HTERT RPE-1 (cell line): Measurements from ENCODE around the gene UBE2J1.
"Not testable (repeated sequence)": the region's sequence is repeated elsewhere in the genome, so short reads cannot be mapped to it uniquely, and the experiment has no call there.

Source experiments
- in situ Hi-C: fragments of 300-500 bp; cut with MboI; formaldehyde crosslinking; loops from 4 replicates; pipeline ENCODE4 v1.14.3; 2020; ENCODE audit warnings: low sequenced_read_pairs

Gene UBE2J1

GRCh38 chr6:89321131-89321970, 31.2 kb downstream of the UBE2J1 start:
- in situ Hi-C loops = no loop called here

GRCh38 chr6:89320012-89320559, 32.4 kb downstream of the UBE2J1 start:
- in situ Hi-C loops = no loop called here

GRCh38 chr6:89317067-89317466, 35.5 kb downstream of the UBE2J1 start:
- in situ Hi-C loops = no loop called here

DNA sequence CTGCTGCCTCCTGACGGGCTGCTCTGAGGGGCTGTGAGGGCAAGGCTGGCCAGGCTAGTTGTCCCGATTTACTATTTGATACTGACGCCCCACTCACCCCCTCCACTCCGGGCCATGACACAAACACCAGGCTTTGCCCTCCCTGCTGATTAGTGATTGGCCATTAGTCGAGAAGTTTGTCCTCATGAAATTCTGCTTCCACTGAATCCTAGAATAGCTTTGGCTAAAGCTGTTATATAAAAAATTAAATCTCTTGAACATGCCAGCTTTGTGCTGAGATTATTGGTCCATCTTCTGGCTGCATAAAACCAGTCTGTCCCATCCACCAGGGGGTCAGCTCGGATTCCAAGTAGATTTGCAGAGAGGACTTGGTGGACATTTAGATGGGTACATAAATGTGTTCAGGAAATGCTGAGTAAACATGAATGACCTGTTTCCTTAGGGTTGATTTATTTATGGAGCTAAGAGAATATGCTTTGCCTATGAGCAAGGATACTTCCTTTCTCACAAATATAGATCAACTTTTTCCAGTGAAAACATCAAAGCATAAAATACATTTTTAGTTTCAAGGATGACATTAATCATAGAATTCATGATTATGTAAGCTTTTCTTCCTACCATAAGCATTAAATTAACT, 37.2 kb downstream of the UBE2J1 start, which contains the start of gene GABRR2:
Gene GABRR2, minus strand, starts transcription at position 51 of the 637 bp plus-strand sequence. CDS start 134 bp downstream, outside the sequence.
- in situ Hi-C loops = no loop called here

DNA sequence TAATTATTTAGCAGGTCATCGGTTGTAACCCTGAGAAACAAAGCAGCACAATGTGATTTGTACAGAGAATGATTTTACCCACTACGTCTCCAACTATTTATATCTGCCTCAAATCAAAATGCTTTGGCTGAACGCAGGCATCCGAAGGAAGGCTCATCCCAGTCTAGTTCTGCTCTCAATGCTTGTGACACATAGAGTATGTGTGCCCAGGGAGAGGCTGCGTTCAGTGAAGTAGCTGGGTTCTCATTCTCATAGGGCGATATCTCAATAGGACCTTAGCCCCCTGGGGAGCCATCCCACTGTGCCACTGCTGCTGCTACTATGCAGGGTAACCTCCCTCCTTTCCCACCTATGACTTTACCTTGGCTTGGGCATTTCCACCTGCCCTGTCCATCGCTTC, 37.8 kb downstream of the UBE2J1 start:
- in situ Hi-C loops = no loop called here

- in situ Hi-C loops = no loop called here
Observed at GRCh38 chr6:89313006-89313405, 39.5 kb downstream of the UBE2J1 start.

GRCh38 chr6:89311853-89312531, 40.5 kb downstream of the UBE2J1 start:
- in situ Hi-C loops = no loop called here

- in situ Hi-C loops = no loop called here
Observed at GRCh38 chr6:89311530-89311852, 41.0 kb downstream of the UBE2J1 start.

DNA sequence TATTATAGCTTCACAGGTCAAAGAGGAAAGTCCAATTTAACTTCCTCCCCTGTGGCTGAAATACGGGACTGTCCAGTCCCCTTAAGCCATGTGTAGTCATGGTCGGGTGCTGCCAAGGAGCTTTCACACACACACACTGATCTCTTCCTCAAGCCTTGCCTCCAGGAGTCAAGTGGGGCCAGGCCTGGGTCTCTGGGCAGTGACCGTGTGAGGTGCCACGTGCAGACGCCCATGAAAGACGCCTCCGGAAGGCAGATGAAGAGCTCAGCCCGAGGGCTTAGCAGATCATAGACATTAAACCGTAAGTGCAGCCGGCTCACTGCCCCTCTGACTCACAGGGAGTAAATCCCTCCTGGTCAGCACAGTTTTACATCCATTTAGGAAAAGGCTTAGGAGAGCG, 41.6 kb downstream of the UBE2J1 start:
- in situ Hi-C loops = no loop called here

DNA sequence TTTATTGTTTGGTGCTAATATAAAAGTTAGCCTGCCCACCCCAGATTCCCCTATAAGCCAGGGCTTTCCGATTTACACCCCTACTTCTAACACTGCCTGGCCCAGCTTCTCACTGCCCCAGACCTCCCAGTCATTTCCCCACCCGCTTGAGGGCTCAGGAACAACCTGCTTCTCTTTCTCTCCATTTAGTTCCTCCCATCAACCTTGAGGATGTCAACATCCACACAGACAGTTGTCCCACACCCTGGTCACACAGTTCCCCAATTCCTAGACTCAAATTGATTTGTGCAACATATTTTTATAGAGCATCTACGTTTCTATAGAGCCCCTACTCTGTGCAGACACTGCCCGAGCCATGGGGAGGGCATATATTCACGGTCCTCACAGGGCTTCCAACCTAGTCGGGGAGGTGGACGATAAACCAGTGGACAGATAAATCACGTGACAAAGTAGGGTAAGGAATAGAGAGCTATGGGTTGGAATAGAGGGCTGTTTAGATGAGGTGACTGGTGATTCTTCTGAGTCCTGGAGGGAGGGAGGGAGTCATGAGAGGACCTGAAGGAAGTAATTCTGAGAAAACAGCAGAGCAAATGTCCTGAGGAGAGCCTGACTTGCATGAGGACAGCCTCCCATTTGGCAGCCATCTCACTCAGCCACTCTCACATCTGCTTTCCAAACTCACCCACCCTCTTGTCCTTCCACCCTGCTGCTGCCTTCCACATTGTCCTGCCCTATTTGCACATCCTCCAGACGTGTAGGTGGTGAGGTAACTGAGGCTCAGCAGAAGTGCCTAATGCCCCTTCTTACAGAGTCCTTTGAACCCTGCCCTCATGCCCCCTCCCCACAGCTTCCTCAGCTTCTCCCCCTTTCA, 43.8 kb downstream of the UBE2J1 start:
- in situ Hi-C loops = no loop called here

DNA sequence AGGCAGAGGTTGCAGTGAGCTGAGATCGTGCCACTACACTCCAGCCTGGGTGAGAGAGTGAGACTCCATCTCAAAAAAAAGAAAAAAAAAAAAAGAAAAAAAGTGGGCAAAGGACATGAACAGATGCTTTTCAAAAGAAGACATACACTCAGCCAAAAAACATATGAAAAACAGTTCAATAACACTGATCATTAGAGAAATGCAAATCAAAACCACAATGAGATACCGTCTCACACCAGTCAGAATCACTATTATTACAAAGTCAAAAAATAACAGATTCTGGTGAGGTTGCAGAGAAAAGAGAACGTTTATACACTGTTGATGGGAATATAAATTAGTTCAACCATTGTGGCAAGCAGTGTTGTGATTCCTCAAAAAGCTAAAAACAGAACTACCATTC, 48.0 kb downstream of the UBE2J1 start:
- in situ Hi-C loops = not testable (repeated sequence)

GRCh38 chr6:89302936-89303335, 49.6 kb downstream of the UBE2J1 start:
- in situ Hi-C loops = no loop called here

DNA sequence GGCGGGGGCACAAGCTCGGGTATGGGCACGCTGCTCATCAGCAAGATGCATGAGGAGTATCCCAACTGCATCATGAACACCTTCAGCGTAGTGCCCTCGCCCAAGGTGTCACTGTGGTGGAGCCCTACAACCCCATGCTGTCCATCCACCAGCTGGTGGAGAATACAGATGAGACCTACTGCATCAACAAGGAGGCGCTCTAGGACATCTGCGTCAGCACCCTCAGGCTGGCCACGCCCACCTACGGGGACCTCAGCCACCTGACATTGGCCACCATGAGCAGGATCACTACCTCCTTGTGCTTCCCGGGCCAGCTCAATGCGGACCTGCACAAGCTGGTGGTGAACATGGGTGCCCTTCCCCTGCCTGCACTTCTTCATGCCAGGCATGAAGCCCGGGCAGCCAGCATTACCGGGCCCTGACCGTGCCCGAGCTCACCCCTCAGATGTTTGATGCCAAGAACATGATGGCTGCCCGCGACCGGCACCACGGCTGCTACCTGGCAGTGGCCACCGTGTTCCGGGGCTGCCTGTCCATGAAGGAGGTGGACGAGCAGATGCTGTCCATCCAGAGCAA, 50.2 kb downstream of the UBE2J1 start:
- in situ Hi-C loops = no loop called here

DNA sequence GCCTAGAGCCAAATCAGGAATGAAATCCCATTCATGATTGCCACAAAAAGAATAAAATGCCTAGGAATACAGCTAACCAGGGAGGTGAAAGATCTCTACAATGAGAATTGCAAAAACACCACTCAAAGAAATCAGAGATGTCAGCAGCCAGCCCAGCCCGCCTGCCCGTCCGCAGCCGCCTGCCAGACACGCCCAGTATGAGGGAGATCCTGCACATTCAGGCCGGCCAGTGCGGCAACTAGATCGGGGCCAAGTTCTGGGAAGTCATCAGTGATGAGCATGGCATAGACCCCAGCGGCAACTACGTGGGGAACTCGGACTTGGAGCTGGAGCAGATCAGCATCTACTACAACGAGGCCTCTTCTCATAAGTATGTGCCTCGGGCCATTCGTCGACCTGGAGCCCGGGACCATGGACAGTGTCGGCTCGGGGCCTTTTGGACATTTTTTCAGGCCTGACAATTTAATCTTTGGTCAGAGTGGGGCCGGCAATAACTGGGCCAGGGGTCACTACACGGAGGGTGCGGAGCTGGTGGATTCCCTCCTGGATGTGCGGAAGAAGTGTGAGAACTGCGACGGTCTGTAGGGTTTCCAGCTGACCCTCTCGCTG, 50.8 kb downstream of the UBE2J1 start:
- in situ Hi-C loops = no loop called here

GRCh38 chr6:89299466-89299850, 53.1 kb downstream of the UBE2J1 start:
- in situ Hi-C loops = no loop called here

DNA sequence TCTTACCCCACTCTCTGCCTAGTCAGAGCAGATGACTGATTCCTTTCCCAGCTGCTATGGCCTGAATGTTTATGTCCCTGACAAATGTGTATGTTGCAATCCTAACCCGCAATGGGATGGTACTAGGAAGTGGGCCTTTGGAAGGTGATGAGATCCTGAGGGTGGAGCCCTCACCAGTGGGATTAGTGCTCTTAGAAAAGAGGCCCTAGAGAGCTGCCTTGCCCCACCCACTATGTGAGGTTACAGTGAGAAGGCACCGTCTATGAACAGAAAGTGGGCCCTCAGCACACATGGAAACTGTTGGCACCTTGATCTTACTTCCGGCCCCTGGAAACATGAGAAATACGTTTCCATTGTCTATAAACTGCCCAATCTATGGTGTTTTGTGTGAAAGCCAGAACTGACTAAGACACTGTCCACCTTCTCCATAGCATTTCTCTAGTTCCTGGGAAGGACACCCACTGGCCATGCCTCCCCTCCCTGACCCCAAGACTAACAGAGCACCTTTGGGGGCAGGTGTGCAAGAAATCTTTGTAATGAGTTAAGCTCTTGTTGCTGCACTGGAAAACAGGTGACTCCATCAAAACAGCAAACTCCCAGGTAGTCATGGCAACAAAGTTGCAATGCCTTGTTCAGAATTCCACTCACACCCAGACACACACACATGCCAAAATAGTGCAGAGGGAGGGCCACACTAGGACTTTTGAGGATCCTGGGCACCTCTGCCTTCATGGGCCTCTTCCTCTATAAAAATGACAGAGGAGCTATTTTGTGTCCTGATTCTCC, 53.6 kb downstream of the UBE2J1 start:
- in situ Hi-C loops = no loop called here

DNA sequence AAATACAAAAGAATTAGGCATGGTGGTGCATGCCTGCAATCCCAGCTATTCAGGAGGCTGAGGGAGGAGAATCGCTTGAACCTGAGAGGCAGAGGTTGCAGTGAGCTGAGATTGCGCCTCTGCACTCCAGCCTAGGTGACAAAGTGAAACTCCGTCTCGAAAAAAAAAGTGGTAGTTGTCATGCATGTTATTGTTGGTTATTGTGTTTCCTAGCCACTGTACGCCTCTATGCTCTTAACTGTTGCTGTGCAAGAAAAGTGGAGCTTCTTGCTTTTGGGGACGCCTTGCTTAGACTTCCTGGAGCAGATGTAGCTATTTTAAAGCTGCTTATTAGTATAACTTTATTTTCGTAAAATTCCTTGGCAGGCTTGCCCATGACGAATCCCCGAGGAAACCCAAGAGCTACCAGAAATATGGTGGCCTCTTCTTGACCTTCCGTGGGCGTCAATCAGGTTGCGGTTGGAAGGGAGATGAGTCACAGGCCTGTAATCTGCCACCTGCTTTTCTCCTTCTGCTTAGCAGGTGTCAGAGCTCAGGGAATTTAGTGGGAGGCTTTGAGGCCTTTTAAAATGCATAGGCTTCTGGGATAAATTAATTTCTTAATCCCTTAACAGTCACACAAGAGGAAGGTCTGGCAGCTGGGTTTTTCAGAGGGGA, 54.7 kb downstream of the UBE2J1 start:
- in situ Hi-C loops = no loop called here

DNA sequence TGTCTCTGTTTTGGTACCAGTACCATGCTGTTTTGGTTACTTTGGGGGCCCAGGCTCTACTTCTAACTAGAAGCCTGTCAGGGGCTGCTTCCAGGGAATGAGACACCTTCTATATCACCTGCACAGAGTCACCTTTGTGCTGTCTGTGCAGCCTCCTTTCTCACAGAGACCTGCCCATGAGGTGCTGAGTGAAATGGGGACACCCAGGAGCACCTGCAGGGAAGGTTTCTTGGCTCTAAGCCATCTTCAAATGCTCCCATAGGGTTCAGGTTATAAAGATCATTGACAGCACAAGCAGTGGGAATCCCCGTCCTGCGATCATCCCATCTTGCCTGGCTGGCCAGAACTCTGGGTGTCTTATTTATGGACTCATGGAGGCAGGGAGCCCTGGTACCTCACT, 56.5 kb downstream of the UBE2J1 start:
- in situ Hi-C loops = no loop called here

- in situ Hi-C loops = not testable (repeated sequence)
Observed at GRCh38 chr6:89295116-89295515, 57.4 kb downstream of the UBE2J1 start.
